Natural killer cell (primary cell): ENCODE measurements around the gene SNAPC5. TPM values are rescaled to one million over a fixed set of nuclear protein-coding genes. Genes with fewer than 3 reads are reported as not detected.
"Not testable (repeated sequence)": the region's sequence is repeated elsewhere in the genome, so short reads cannot be mapped to it uniquely, and the experiment has no call there.

Experiments used
- ATAC-seq, 3 donors: fragments of 150-1000 bp in 2 of 3; fragments of 200-7000 bp in 1 of 3; cut with Tn5 transposase; 1 replicate in 1 of 3; 2 replicates in 2 of 3; pipeline ENCODE4 v1.10.0; 2021; ENCODE audit warnings: mild to moderate bottlenecking in 2 of 3, moderate library complexity in 2 of 3
- DNase-seq, 2 donors: peaks; one replicate each; pipeline versions ENCODE4 v3.0.0 to v3.0.0-alpha.2; 2013 to 2021; ENCODE audit warnings: mixed read lengths in 1 of 2
- H3K27ac ChIP-seq: one replicate; pipeline ENCODE4 v1.5.1; 2013; ENCODE audit warnings: mild to moderate bottlenecking, low read length
- H3K27me3 ChIP-seq: one replicate; pipeline ENCODE4 v1.6.1; 2013; ENCODE audit warnings: low read length; ENCODE audit not compliant: control insufficient read depth, insufficient read depth
- H3K36me3 ChIP-seq: one replicate; pipeline ENCODE4 v1.6.1; 2013; ENCODE audit warnings: low read length; ENCODE audit not compliant: control insufficient read depth, insufficient read depth
- H3K4me1 ChIP-seq: one replicate; pipeline ENCODE4 v1.6.1; 2013; ENCODE audit warnings: low read length; ENCODE audit not compliant: control insufficient read depth, insufficient read depth
- H3K4me3 ChIP-seq: one replicate; pipeline ENCODE4 v1.5.1; 2013; ENCODE audit warnings: low read length
- H3K9me3 ChIP-seq: one replicate; pipeline ENCODE4 v1.6.1; 2013; ENCODE audit warnings: low read length; ENCODE audit not compliant: control insufficient read depth, insufficient read depth
- H3K27ac Mint-ChIP-seq, 2 donors: one replicate each; pipeline ENCODE4 v1.8.0; 2022; ENCODE audit warnings: mild to moderate bottlenecking in 2 of 2, mixed read lengths in 2 of 2, moderate library complexity in 1 of 2
- H3K27me3 Mint-ChIP-seq, 2 donors: one replicate each; pipeline ENCODE4 v1.8.0; 2022; ENCODE audit warnings: low read depth in 2 of 2, mixed read lengths in 2 of 2
- H3K36me3 Mint-ChIP-seq: one replicate; pipeline ENCODE4 v1.8.0; 2022; ENCODE audit warnings: mixed read lengths
- H3K4me1 Mint-ChIP-seq, 2 donors: one replicate each; pipeline ENCODE4 v1.8.0; 2022; ENCODE audit warnings: mixed read lengths in 2 of 2
- H3K4me3 Mint-ChIP-seq: one replicate; pipeline ENCODE4 v1.8.0; 2022; ENCODE audit warnings: mild to moderate bottlenecking, moderate library complexity, mixed read lengths
- H3K9me3 Mint-ChIP-seq, 2 donors: one replicate each; pipeline ENCODE4 v1.8.0; 2022; ENCODE audit warnings: mixed read lengths in 2 of 2
- CTCF ChIP-seq: fragments of 200-600 bp; IDR thresholded peaks from one replicate; pipeline ENCODE4 v1.8.0; 2022; ENCODE audit warnings: antibody characterized with exemption
- WGBS: methylation state at CpG from one replicate; pipeline ENCODE4 v1.1.7; 2013; ENCODE audit warnings: missing lambda C conversion rate; ENCODE audit not compliant: insufficient coverage; 5-methylcytosine and 5-hydroxymethylcytosine counted together
- intact Hi-C: fragments of 100-400 bp; cut with micrococcal nuclease; formaldehyde crosslinking; loops from one replicate; pipeline ENCODE4 v1.14.2; 2022
- total RNA-seq, 4 donors: library from RNA; stranded (reverse); fragments of 120-200 nt in 1 of 4; gene quantifications; one replicate each; pipeline versions ENCODE4 v1.2.3 to v1.2.4, GENCODE V29; 2013 to 2022

Gene SNAPC5
- total RNA-seq, 3 donors from 2014 or later (not counting 1 experiment from before 2014, with no cell fraction given), result 17.2 to 25.2 (median 24.3) TPM

GRCh38 chr15:66504563-66505429, 7.2 kb upstream of the SNAPC5 start, which contains the start of the genes RPL4 and ZWILCH:
Gene RPL4, minus strand, starts transcription at chr15:66504855. Its CDS starts 65 bp downstream, at chr15:66504790.
Gene ZWILCH, plus strand, starts transcription at chr15:66505326. Its CDS starts 13 bp downstream, at chr15:66505339.
- no peaks in the 10 kb centered on the region for H3K27me3 ChIP-seq
- intact Hi-C loops, result loop anchor here (1.0 to 2.0 kb wide), 3 partner anchors 7 to 148 kb away; partner anchors contain the start of genes MAP2K1, SNAPC5 and TIPIN
- no peaks in the 10 kb centered on the region for H3K9me3 ChIP-seq
- peak within 1 kb of the TSS; percentile 92 for H3K4me3 ChIP-seq
- Mint-ChIP-seq H3K27me3 (no peaks in the 10 kb centered on the region), H3K4me3 (peak within 1 kb of the TSS; percentile 100), H3K36me3 (peaks cover 7% of the 10 kb centered on the region), H3K27ac (peak within 1 kb of the TSS; percentile 90 to 97), H3K9me3 (no peaks in the 10 kb centered on the region), H3K4me1 (peaks cover 35 to 37% of the 10 kb centered on the region in 2 donors)
- H3K4me1 ChIP-seq, result peaks cover 20% of the 10 kb centered on the region
- peaks cover 34% of the 10 kb centered on the region for H3K36me3 ChIP-seq
- under 1% methylated on average over 33 of the region's 46 CpGs for WGBS
- TF ChIP-seq CTCF, result no peak
- ATAC-seq, result peak; percentile 84 to 95 (median 87)
- peak; percentile 79 to 91 for DNase-seq
- peak within 1 kb of the TSS; percentile 97 for H3K27ac ChIP-seq

GRCh38 chr15:66503780-66504562, 6.4 kb upstream of the SNAPC5 start:
- H3K4me3 Mint-ChIP-seq, result peak overlapping the region; percentile 100
- no peak for DNase-seq
- no peak for ATAC-seq
- Histone ChIP-seq H3K27me3 (no peaks in the 10 kb centered on the region), H3K27ac (peak overlapping the region; percentile 97), H3K9me3 (no peaks in the 10 kb centered on the region), H3K36me3 (peaks cover 42% of the 10 kb centered on the region), H3K4me3 (peak overlapping the region; percentile 92), H3K4me1 (peaks cover 20% of the 10 kb centered on the region)
- peak overlapping the region; percentile 90 to 97 for H3K27ac Mint-ChIP-seq
- no peak for TF ChIP-seq CTCF
- no peaks in the 10 kb centered on the region for H3K9me3 Mint-ChIP-seq
- intact Hi-C loops, result loop anchor here (2.0 kb wide), 2 partner anchors 117 to 147 kb away; partner anchors contain the start of genes MAP2K1 and TIPIN
- under 1% methylated on average over 12 of the region's 12 CpGs for WGBS
- H3K36me3 Mint-ChIP-seq, result peaks cover 8% of the 10 kb centered on the region
- H3K4me1 Mint-ChIP-seq, result peaks cover 35 to 41% of the 10 kb centered on the region in 2 donors
- H3K27me3 Mint-ChIP-seq, result no peaks in the 10 kb centered on the region

GRCh38 chr15:66503041-66503648, 5.6 kb upstream of the SNAPC5 start:
- Mint-ChIP-seq H3K4me1 (peaks cover 36 to 43% of the 10 kb centered on the region in 2 donors), H3K4me3 (peak overlapping the region; percentile 100), H3K27ac (peak overlapping the region in 1 of 2 donors; percentile 97)
- H3K4me3 ChIP-seq, intact Hi-C loops, H3K9me3 Mint-ChIP-seq, DNase-seq, H3K36me3 Mint-ChIP-seq, H3K27me3 Mint-ChIP-seq, ATAC-seq, H3K27me3 ChIP-seq, H3K9me3 ChIP-seq, H3K27ac ChIP-seq: not testable (repeated sequence)
- H3K36me3 ChIP-seq, result peaks cover 50% of the 10 kb centered on the region
- WGBS, result 68% methylated on average over 11 of the region's 13 CpGs
- peaks cover 21% of the 10 kb centered on the region for H3K4me1 ChIP-seq
